Muscle of back (tissue), 11 donors: ENCODE measurements around the gene IFT57. TPM values are rescaled to one million over a fixed set of nuclear protein-coding genes. Genes with fewer than 3 reads are reported as not detected.
A peak's percentile ranks its signal among the peaks of the same experiment; 100 is the strongest.

Experiments used
- DNase-seq, 3 donors: peaks; one replicate each; pipeline versions ENCODE4 v3.0.0 to v3.0.0-alpha.2; 2013
- polyA plus RNA-seq, 10 donors: library from polyadenylated mRNA; unstranded; fragments of 120-200 nt; gene quantifications; one replicate each; pipeline ENCODE4 v1.2.1, GENCODE V29; 2013; ENCODE audit not compliant: insufficient read length in 10 of 10

IFT57 gene
- polyA plus RNA-seq, 10 donors: 25.5 to 41.5 (median 31.5) TPM

- no peak for DNase-seq
Measured at GRCh38 chr3:108222853-108223565, 785 bp upstream of the IFT57 start.

- DNase-seq: peak in 2 of 3 donors; percentile 8 to 43
Measured at GRCh38 chr3:108221393-108221792, 831 bp downstream of the IFT57 start.

- DNase-seq: no peak
Measured at GRCh38 chr3:108219336-108219735, 2.9 kb downstream of the IFT57 start.

- DNase-seq: no peak
Measured at GRCh38 chr3:108218811-108219210, 3.4 kb downstream of the IFT57 start.

- no peak for DNase-seq
Measured at GRCh38 chr3:108215871-108216270, 6.4 kb downstream of the IFT57 start.

GRCh38 chr3:108209579-108209978 lies 12.6 kb downstream of the IFT57 start:
- DNase-seq: no peak

GRCh38 chr3:108208831-108209230 lies 13.4 kb downstream of the IFT57 start:
- DNase-seq: no peak

GRCh38 chr3:108202834-108203233 lies 19.4 kb downstream of the IFT57 start:
- no peak for DNase-seq

GRCh38 chr3:108202080-108202479 lies 20.1 kb downstream of the IFT57 start:
- no peak for DNase-seq

- no peak for DNase-seq
Measured at GRCh38 chr3:108201258-108201657, 21.0 kb downstream of the IFT57 start.

- no peak for DNase-seq
Measured at GRCh38 chr3:108200578-108200977, 21.6 kb downstream of the IFT57 start.

GRCh38 chr3:108200024-108200423 lies 22.2 kb downstream of the IFT57 start:
- no peak for DNase-seq

GRCh38 chr3:108191394-108191793 lies 30.8 kb downstream of the IFT57 start:
- DNase-seq: no peak

- no peak for DNase-seq
Measured at GRCh38 chr3:108190346-108190745, 31.9 kb downstream of the IFT57 start.

GRCh38 chr3:108189440-108189839 lies 32.8 kb downstream of the IFT57 start:
- DNase-seq: no peak

- no peak for DNase-seq
Measured at GRCh38 chr3:108185536-108185935, 36.7 kb downstream of the IFT57 start.

GRCh38 chr3:108184824-108185223 lies 37.4 kb downstream of the IFT57 start:
- no peak for DNase-seq

- DNase-seq: no peak
Measured at GRCh38 chr3:108183971-108184370, 38.3 kb downstream of the IFT57 start.

- no peak for DNase-seq
Measured at GRCh38 chr3:108183181-108183580, 39.0 kb downstream of the IFT57 start.

- no peak for DNase-seq
Measured at GRCh38 chr3:108182339-108182738, 39.9 kb downstream of the IFT57 start.

- no peak for DNase-seq
Measured at GRCh38 chr3:108181172-108181571, 41.1 kb downstream of the IFT57 start.

- DNase-seq: peak in 1 of 3 donors; percentile 27
Measured at GRCh38 chr3:108180194-108180593, 42.0 kb downstream of the IFT57 start.

GRCh38 chr3:108178676-108179075 lies 43.5 kb downstream of the IFT57 start:
- peak in 1 of 3 donors; percentile 35 for DNase-seq

GRCh38 chr3:108177536-108177935 lies 44.7 kb downstream of the IFT57 start:
- DNase-seq: no peak
